ENCODE results near the gene TNPO1.
A peak's percentile ranks its signal among the peaks of the same experiment; 100 is the strongest.

- TF ChIP-seq CTCF (conservative IDR thresholded peaks at IDR 0.05), result peak; percentile 69
- no peak for TF ChIP-seq EZH2 (IDR thresholded peaks at IDR 0.05; ENCODE audit: low read depth)
These were observed 104.4 kb downstream of the TNPO1 start for GRCh38 chr5:72920690-72921502.
